AG09309 (cell line): ENCODE data around the gene HIVEP3.

Experiments
- DNase-seq: peaks from one replicate; pipeline ENCODE4 v3.0.0-alpha.2; 2010; ENCODE audit warnings: low read depth
- H3K4me3 ChIP-seq: 2 replicates; pipeline ENCODE4 v1.5.1; 2011; ENCODE audit warnings: mild to moderate bottlenecking, low read depth, low read length, moderate library complexity; ENCODE audit not compliant: control insufficient read depth
- CTCF ChIP-seq: IDR thresholded peaks from 2 replicates; pipeline ENCODE4 v1.5.1; 2011; ENCODE audit warnings: mild to moderate bottlenecking, low read depth, low read length, inconsistent platforms; ENCODE audit not compliant: insufficient read depth, control insufficient read depth; ENCODE audit errors: missing control alignments

HIVEP3 gene

GRCh38 chr1:41855713-41856112 lies 63.0 kb downstream of the HIVEP3 start:
- no peak overlapping the region for H3K4me3 ChIP-seq
- DNase-seq: no peak
- no peak for TF ChIP-seq CTCF

- H3K4me3 ChIP-seq: no peak overlapping the region
- DNase-seq: no peak
- no peak for TF ChIP-seq CTCF
Observed at GRCh38 chr1:41853907-41854306, 64.8 kb downstream of the HIVEP3 start.

- no peak for TF ChIP-seq CTCF
- no peak for DNase-seq
- no peak overlapping the region for H3K4me3 ChIP-seq
Observed at GRCh38 chr1:41852091-41852490, 66.6 kb downstream of the HIVEP3 start.

- no peak for DNase-seq
- no peak for TF ChIP-seq CTCF
Observed at GRCh38 chr1:41851589-41851988, 67.1 kb downstream of the HIVEP3 start.

GRCh38 chr1:41850029-41850428 lies 68.7 kb downstream of the HIVEP3 start:
- no peak for DNase-seq
- H3K4me3 ChIP-seq: no peak overlapping the region

More at GRCh38 chr1:41851589-41851988, 67.1 kb downstream of the HIVEP3 start:
- H3K4me3 ChIP-seq: no peak overlapping the region

GRCh38 chr1:41849211-41849759 lies 69.4 kb downstream of the HIVEP3 start:
- no peak for TF ChIP-seq CTCF

More at GRCh38 chr1:41850029-41850428, 68.7 kb downstream of the HIVEP3 start:
- TF ChIP-seq CTCF: no peak

More at GRCh38 chr1:41849211-41849759, 69.4 kb downstream of the HIVEP3 start:
- DNase-seq: no peak
- H3K4me3 ChIP-seq: no peak overlapping the region
